Gastrocnemius medialis (tissue), 4 donors: ENCODE results near the gene TBX3.

ENCODE experiments used
- CTCF ChIP-seq, 5 experiments: fragments of 450-650 bp in 3 of 5; fragments of 200-600 bp in 2 of 5; sonication (generic) in 2 of 5; IDR thresholded peaks in 4 of 5; conservative IDR thresholded peaks in 1 of 5; 1 replicate in 4 of 5; 2 replicates in 1 of 5; pipeline ENCODE4 v1.5.1; 2016 to 2019; ENCODE audit warnings: antibody characterized with exemption in 5 of 5, mild to moderate bottlenecking in 3 of 5, moderate library complexity in 3 of 5
- POLR2A ChIP-seq, 2 donors: fragments of 450-650 bp; IDR thresholded peaks; one replicate each; pipeline ENCODE4 v1.6.1; 2017; ENCODE audit warnings: antibody characterized with exemption in 2 of 2, mild to moderate bottlenecking in 2 of 2, moderate library complexity in 2 of 2

- TF ChIP-seq CTCF (IDR thresholded peaks at IDR 0.05 in 4 of 5, conservative IDR thresholded peaks at IDR 0.05 in 1 of 5) (no peak), POLR2A (IDR thresholded peaks at IDR 0.05) (no peak)
Measured at GRCh38 chr12:114726092-114726710, 42.2 kb upstream of the TBX3 start.
